Stimulated activated CD8-positive, alpha-beta memory T cell treated with anti-CD3 and anti-CD28 coated beads, Interleukin-4, amount 100 ng/mL, for 4 hours (primary cell): ENCODE data around the gene ARG1.

ENCODE experiments used
- DNase-seq, 2 donors: peaks; one replicate each; pipeline ENCODE4 v3.0.0-alpha.2; 2020; ENCODE audit warnings: low read depth in 2 of 2, low spot score in 1 of 2

The ARG1 gene

GRCh38 chr6:131581523-131581922, 8.5 kb downstream of the ARG1 start:
- DNase-seq: no peak

DNA sequence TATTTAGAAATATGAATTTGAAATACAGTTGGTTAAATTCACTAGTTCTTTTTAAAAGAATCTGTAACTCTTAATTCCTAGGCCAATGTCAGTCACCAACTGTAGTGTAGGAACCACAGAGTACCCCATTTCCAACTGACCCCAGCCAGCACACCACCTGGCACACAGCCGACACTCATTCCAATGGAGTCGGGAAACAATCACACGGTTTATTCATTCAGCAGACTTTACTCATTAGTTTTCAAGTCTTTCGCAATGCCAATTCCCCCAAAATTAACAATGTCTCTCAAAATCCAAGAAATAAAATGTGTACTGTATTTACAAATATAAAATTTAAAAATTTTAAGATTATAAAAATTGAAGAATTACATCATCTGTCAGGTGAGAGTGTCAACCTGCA, 13.5 kb downstream of the ARG1 start:
- DNase-seq: no peak

- DNase-seq: no peak
Measured at GRCh38 chr6:131587909-131588308, 14.9 kb downstream of the ARG1 start.

- no peak for DNase-seq
Measured at GRCh38 chr6:131588643-131589042, 15.6 kb downstream of the ARG1 start.

- no peak for DNase-seq
Measured at GRCh38 chr6:131592935-131593334, 19.9 kb downstream of the ARG1 start.

DNA sequence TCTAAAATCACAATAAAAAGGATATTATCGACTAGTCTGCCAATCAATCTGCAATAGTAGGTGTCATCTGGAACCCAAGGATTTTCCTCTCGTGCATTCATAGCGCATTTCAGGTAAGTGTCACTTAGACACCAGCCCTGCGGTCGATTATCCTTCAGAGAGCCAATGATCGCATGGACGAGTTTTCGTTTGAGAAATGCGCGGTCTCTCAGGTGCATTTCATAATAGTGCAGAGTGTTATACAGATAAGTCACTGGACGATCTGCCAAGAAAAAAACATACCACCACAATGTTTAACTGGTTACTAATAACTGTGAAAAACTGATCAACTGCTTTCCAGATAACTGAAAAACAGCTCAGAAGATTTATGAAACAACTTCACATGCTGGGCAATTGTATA, 21.0 kb downstream of the ARG1 start:
- no peak for DNase-seq

DNA sequence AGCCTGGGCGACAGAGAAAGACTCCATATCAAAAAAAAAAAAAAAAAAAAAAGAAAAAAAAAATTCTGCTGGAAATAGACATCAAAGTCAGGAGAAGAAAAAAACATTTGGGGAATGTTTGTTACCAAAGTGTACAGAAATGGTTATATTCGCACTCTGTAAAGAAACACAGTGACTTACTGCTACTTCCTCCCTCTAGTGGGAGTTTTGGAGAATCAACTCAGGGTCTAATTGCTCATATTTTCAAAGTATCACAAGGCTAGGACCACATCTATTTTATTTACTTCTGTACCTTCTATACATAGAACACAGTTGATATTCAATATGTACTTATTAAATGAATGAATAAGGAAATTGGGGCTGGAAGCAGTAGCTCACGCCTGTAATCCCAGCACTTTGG, 24.4 kb downstream of the ARG1 start:
- DNase-seq: no peak

- DNase-seq: no peak
Measured at GRCh38 chr6:131600716-131601115, 27.7 kb downstream of the ARG1 start.

DNA sequence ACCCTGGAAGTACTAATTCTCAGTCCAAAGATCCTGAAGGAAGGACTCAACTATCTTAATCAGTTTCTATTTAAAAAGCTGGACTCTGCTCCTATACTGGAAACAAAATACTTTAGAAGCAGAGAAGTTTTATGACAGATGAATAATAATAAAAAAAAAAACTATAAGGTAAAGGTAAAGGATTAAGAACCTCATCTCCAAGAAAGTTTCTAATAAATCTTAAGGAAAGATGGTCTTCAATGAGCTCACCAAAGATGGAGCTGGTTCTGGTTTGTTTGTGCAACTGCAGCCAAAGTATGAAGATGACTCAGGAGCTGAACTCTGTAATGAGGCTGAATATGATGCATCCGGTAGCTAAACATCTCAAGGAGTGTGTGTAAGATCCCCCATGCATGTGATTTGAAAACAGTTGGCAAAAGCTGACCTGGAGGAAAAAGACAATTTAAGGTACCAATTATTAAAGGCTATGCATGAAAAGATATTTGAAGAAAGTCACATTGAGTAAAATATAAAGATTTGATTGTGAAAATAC, 29.8 kb downstream of the ARG1 start:
- DNase-seq: no peak

DNA sequence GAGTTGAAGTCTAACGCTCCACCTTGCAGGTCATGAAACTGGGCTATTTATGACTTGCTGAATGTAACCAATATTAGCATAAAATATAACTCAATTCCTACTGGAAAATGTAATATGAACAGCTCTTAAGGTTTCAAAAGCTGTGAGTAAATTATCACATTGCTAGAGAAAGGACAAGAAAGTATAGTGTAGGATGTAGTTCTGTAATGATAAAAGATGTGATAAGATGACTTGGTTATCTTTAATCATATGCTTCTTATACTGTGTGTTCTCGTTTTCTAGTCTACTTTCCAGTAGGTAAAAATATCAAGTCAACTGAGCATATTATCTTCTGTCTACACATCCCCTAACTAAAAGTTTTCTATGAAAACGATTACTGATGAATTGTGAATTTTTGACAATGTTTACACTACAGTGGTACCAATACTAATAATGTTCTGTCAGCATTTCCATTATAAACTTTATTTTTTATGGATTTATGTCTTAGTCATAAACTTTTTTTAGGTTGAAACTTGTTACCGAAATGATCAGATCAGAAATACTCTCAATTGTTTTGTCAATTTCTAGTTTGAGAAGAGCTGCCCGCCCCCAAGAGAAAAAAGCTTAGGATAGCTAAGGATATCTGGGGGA, 40.4 kb downstream of the ARG1 start:
- DNase-seq: no peak

DNA sequence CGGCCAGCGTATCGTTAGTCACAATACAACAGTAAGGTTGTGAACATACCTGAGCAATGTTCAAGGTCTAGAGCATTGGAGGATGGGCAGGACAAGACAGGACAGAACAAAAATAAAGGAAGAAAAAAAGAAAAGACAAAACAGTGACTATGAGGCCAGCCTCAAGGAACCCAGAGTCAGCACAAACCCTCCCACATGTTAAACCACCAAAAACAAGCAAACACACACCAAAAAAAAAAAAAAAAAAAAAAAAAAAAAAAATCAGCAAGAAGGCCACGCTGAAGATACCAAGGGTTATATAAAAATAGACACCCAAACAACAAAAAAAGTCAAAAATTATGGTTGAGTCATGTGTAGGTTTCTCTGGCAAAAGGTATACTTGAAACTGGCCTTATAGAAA, 42.2 kb downstream of the ARG1 start:
- no peak for DNase-seq

DNA sequence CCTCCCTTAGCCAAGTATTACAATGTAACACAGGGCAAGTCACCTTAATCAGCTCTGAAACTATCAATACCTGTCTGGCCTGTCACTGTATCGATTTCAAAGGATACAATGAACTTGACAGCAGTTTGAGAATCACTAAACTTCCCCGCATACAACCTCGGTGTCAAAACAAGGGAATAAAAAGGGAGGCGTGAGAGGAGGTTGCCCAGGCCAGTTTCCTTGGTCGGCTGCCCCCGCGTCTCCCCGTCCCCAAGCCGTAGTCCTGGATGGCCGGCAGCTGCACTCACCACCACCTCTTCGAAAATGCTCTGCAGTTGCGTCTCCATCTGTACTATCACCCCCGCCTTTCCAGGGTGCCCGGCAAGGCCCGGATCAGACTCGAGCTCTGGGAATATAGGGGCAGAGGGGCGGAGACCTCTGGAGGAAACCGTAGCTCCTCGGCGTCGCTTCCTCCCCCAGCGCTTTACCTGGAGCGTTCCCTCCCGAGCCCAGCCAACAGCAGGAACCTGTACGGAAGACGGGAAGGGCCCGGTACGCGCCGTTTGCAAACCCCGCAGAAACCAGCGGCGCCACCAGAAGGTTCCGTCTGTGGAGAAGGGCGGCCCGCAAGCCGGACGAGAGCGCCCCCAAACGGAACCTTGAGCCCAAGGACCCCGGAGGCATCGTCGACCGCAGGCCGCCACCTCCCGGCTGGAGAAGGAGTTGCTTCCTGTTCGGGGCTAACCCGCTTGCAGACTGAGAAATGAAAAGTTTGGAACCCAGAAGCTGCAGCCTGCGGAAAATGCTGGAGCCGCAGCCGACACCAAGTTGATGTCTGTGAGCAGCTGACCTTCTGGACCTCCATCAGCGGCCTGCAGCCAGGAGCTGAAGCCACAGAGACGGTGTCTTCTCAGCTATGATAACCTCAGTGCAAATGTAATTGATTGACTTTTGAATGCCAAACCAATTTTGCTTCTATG, 55.0 kb downstream of the ARG1 start, which contains the start of gene MED23:
MED23 (minus strand) TSS at position 519 of the 959 bp plus-strand sequence; CDS start at position 326, 193 bp downstream.
- DNase-seq: peak; percentile 85 to 94

- DNase-seq: no peak
Measured at GRCh38 chr6:131628726-131629125, 55.7 kb downstream of the ARG1 start.

GRCh38 chr6:131629651-131630050, 56.6 kb downstream of the ARG1 start:
- DNase-seq: no peak

DNA sequence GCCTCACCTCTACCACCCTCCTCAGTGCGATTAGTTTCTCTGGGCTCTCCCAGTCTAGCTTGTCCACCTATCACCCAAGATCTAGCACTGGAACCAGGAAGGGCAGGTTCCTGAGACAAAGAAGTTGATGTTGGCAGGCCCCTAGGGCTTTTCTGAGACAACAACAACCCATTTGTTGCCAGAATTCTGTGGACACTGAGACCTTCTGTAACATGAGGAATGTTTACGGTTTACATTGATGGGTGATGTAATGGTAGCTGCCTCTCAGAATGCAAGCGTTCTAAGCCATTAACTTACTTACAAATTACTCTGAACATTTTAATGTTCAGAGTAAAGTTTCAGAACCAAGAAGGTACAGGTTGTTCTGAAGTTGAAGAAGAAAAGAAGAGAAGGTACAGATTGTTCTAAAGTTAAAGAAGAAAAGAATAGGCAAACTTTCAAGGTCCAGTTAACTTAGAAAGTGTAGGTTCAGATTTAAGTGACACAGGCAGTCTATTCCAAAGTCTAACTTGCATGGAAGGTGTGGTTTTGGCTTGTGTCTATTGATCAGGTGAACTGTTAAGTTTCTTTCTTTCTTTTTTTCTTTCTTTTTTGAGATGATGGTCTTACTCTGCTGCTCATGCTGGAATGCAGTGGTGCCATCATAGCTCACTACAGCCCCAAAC, 58.7 kb downstream of the ARG1 start:
- DNase-seq: no peak
